HepG2 (cell line): ENCODE measurements around the gene HFM1. TPM values are rescaled to one million over a fixed set of nuclear protein-coding genes. Genes with fewer than 3 reads are reported as not detected.

Experiments
- ATAC-seq: fragments of 200-7000 bp; cut with Tn5 transposase; 3 replicates; pipeline ENCODE4 v1.9.1; 2020; ENCODE audit warnings: mild to moderate bottlenecking, moderate library complexity
- BruUV-seq: library from RNA; stranded (reverse); fragments of 400-500 nt; replicated peaks from 2 replicates; lab custom pipeline; 2021; lab: Mats Ljungman, UMichigan
- CTCF ChIA-PET: fragments of 300-600 bp; formaldehyde crosslinking; extraction: SDS; loops from one replicate; lab custom pipeline; 2021; ENCODE audit warnings: low total read pairs, inconsistent platforms, low intra/inter-chr PET ratio; lab: Yijun Ruan, JAX
- POLR2A ChIA-PET: fragments of 350-600 bp; sonication (Branson Sonifier 250); formaldehyde crosslinking; loops from one replicate; lab custom pipeline; 2020; ENCODE audit warnings: antibody characterized with exemption, inconsistent platforms; lab: Yijun Ruan, JAX
- DNase-seq: peaks from one replicate; pipeline ENCODE4 v3.0.0-alpha.2; 2015; ENCODE audit warnings: low spot score
- FAIRE-seq: peaks from 3 replicates; lab custom pipeline; 2011; peaks lifted over from hg19 to GRCh38; lab: Jason Lieb, UNC
- H2AFZ ChIP-seq: one replicate; pipeline ENCODE4 v1.6.1; 2011; ENCODE audit warnings: low read length, inconsistent platforms
- H3K27ac ChIP-seq: fragments of 300-600 bp; 3 replicates; pipeline ENCODE4 v1.8.0; 2011; ENCODE audit warnings: mixed run types, mild to moderate bottlenecking, mixed read lengths, low read length, inconsistent platforms; ENCODE audit not compliant: insufficient read depth; ENCODE audit errors: extremely low read length
- H3K27me3 ChIP-seq, 2 experiments: fragments of 200-600 bp in 1 of 2; 2 replicates in 1 of 2; 3 replicates in 1 of 2; pipeline versions ENCODE4 v1.6.0 to v1.8.0; 2011; ENCODE audit warnings: low read length in 2 of 2, mild to moderate bottlenecking in 2 of 2, moderate library complexity in 2 of 2, inconsistent platforms in 1 of 2; ENCODE audit not compliant: insufficient read depth in 2 of 2, control insufficient read depth in 1 of 2
- H3K36me3 ChIP-seq, 2 experiments: fragments of 200-600 bp in 1 of 2; replicated peaks in 1 of 2; 2 replicates in 1 of 2; 3 replicates in 1 of 2; pipeline versions ENCODE4 v1.5.1 to v1.8.0; 2011; ENCODE audit warnings: low read length in 2 of 2, inconsistent platforms in 1 of 2; ENCODE audit not compliant: insufficient read depth in 2 of 2, control insufficient read depth in 1 of 2
- H3K4me1 ChIP-seq: 2 replicates; pipeline ENCODE4 v1.5.1; 2012; ENCODE audit warnings: low read length, inconsistent platforms; ENCODE audit not compliant: insufficient read depth
- H3K4me2 ChIP-seq: 2 replicates; pipeline ENCODE4 v1.6.0; 2011; ENCODE audit warnings: low read depth, low read length, inconsistent platforms
- H3K4me3 ChIP-seq, 3 experiments: fragments of 200-600 bp in 1 of 3; sonication (generic), shearing (Covaris generic) in 1 of 3; replicated peaks in 1 of 3; 2 replicates each; pipeline ENCODE4 v1.5.1; 2011 to 2016; ENCODE audit warnings: low read length in 3 of 3, inconsistent platforms in 2 of 3, low read depth in 2 of 3, mild to moderate bottlenecking in 2 of 3, control low read depth in 1 of 3, mixed read lengths in 1 of 3; ENCODE audit not compliant: insufficient read depth in 1 of 3
- H3K79me2 ChIP-seq: one replicate; pipeline ENCODE4 v1.6.1; 2011; ENCODE audit warnings: low read length, inconsistent platforms; ENCODE audit not compliant: insufficient read depth
- H3K9ac ChIP-seq: 2 replicates; pipeline ENCODE4 v1.6.0; 2011; ENCODE audit warnings: mild to moderate bottlenecking, low read depth, low read length, inconsistent platforms; ENCODE audit not compliant: insufficient read depth
- H3K9me3 ChIP-seq: 2 replicates; pipeline ENCODE4 v1.5.1; 2012; ENCODE audit warnings: mild to moderate bottlenecking, low read length
- H4K20me1 ChIP-seq: 2 replicates; pipeline ENCODE4 v1.6.0; 2011; ENCODE audit warnings: inconsistent platforms, mild to moderate bottlenecking, low read length, moderate library complexity; ENCODE audit not compliant: insufficient read depth
- ATF1 ChIP-seq: IDR thresholded peaks from 2 replicates; pipeline ENCODE4 v1.6.1; 2016; ENCODE audit warnings: mild to moderate bottlenecking, control low read depth
- CC2D1A ChIP-seq: sonication (generic); formaldehyde crosslinking; IDR thresholded peaks from 2 replicates; pipeline ENCODE4 v1.8.1; 2023; ENCODE audit warnings: mild to moderate bottlenecking, missing genetic modification reagents
- CENPX ChIP-seq: sonication (generic); formaldehyde crosslinking; IDR thresholded peaks from 2 replicates; pipeline ENCODE4 v1.9.0; 2021; ENCODE audit warnings: mild to moderate bottlenecking, missing genetic modification reagents, moderate library complexity
- MIER2 ChIP-seq: IDR thresholded peaks from 2 replicates; pipeline ENCODE4 v1.6.1; 2016; ENCODE audit warnings: missing biosample characterization, missing genetic modification reagents
- NFIC ChIP-seq: IDR thresholded peaks from 2 replicates; pipeline ENCODE4 v1.6.1; 2012; ENCODE audit warnings: mild to moderate bottlenecking, low read length, inconsistent platforms
- RFX5 ChIP-seq: IDR thresholded peaks from 2 replicates; pipeline ENCODE4 v1.6.1; 2011; ENCODE audit warnings: low read depth, low read length, improper control_type of control experiment
- RNF2 ChIP-seq: fragments of 450-650 bp; conservative IDR thresholded peaks from 2 replicates; pipeline ENCODE4 v1.6.1; 2016; ENCODE audit warnings: low read depth
- SNAPC2 ChIP-seq: sonication (generic); formaldehyde crosslinking; IDR thresholded peaks from 2 replicates; pipeline ENCODE4 v1.8.1; 2022; ENCODE audit warnings: mild to moderate bottlenecking, missing genetic modification reagents
- SP1 ChIP-seq, 2 experiments: fragments of 450-650 bp in 1 of 2; sonication (generic) in 1 of 2; formaldehyde crosslinking in 1 of 2; IDR thresholded peaks; 2 replicates each; pipeline versions ENCODE4 v1.4.0 to v1.6.1; 2016 to 2020; ENCODE audit warnings: missing genetic modification reagents in 1 of 2
- SP2 ChIP-seq: sonication (generic); formaldehyde crosslinking; IDR thresholded peaks from 2 replicates; pipeline ENCODE4 v1.5.1; 2020; ENCODE audit warnings: mild to moderate bottlenecking, missing genetic modification reagents
- SYNCRIP ChIP-seq: fragments of 200-400 bp; formaldehyde crosslinking; IDR thresholded peaks from 2 replicates; pipeline ENCODE4 v1.6.1; 2018; ENCODE audit warnings: mild to moderate bottlenecking, low read depth, low read length; ENCODE audit not compliant: insufficient read depth
- ZNF451 ChIP-seq: sonication (generic); formaldehyde crosslinking; IDR thresholded peaks from 2 replicates; pipeline ENCODE4 v1.5.0; 2020; ENCODE audit warnings: mild to moderate bottlenecking, missing genetic modification reagents
- WGBS: methylation state at CpG from one replicate; pipeline ENCODE4 v1.1.6; 2017; ENCODE audit warnings: low lambda C conversion rate; 5-methylcytosine and 5-hydroxymethylcytosine counted together
- in situ Hi-C: cut with HindIII; loops from 2 replicates; pipeline ENCODE4 v1.10.0; 2017; ENCODE audit warnings: low pct_unique_long_range_greater_than_20kb; ENCODE audit not compliant: extremely low pct_ligation_motif_present
- intact Hi-C: fragments of 100-400 bp; cut with micrococcal nuclease; formaldehyde crosslinking; loops from one replicate; pipeline ENCODE4 v1.10.0; 2022; ENCODE audit not compliant: unreplicated experiment
- polyA plus RNA-seq, 8 experiments: library from polyadenylated mRNA; depleted of rRNA in 3 of 8; stranded (reverse) in 7 of 8; unstranded in 1 of 8; fragments of >200 nt; fragmentation: Illumina TruSeq in 4 of 8; extraction: Trizol in 4 of 8; gene quantifications; 2 replicates each; pipeline versions ENCODE4 v1.2.1 to v1.2.3, GENCODE V29; 2011 to 2016; ENCODE audit warnings: low read depth in 4 of 8, missing spikeins in 1 of 8, mixed read lengths in 1 of 8; ENCODE audit not compliant: insufficient read depth in 1 of 8
- total RNA-seq, 5 experiments: library from RNA; depleted of rRNA; stranded (reverse); fragments of >200 nt; fragmentation: Illumina TruSeq; extraction: Trizol; gene quantifications; 2 replicates each; pipeline ENCODE4 v1.2.3, GENCODE V29; 2016; ENCODE audit warnings: low read depth in 1 of 5
- TF ChIP-seq, protein P1 (sequence below): sonication (generic); formaldehyde crosslinking; IDR thresholded peaks from 2 replicates; pipeline ENCODE4 v1.5.0; 2020; ENCODE audit warnings: mild to moderate bottlenecking, missing genetic modification reagents
- TF ChIP-seq, protein P2 (sequence below): sonication (generic); formaldehyde crosslinking; IDR thresholded peaks from 2 replicates; pipeline ENCODE4 v1.5.0; 2020; ENCODE audit warnings: missing genetic modification reagents
- TF ChIP-seq, protein P3 (sequence below): conservative IDR thresholded peaks from 2 replicates; pipeline ENCODE4 v1.6.1; 2018; ENCODE audit warnings: missing genetic modification reagents
- TF ChIP-seq, protein P4 (sequence below): sonication (generic); formaldehyde crosslinking; IDR thresholded peaks from 2 replicates; pipeline ENCODE4 v1.5.1; 2020; ENCODE audit warnings: missing genetic modification reagents, mild to moderate bottlenecking, borderline replicate concordance

Gene HFM1
- total and polyA plus RNA-seq, 2 of the 13 experiments (the other 11 are each of a cell fraction or from before 2014, with no cell fraction given), result 0.29 to 1.4 TPM

DNA sequence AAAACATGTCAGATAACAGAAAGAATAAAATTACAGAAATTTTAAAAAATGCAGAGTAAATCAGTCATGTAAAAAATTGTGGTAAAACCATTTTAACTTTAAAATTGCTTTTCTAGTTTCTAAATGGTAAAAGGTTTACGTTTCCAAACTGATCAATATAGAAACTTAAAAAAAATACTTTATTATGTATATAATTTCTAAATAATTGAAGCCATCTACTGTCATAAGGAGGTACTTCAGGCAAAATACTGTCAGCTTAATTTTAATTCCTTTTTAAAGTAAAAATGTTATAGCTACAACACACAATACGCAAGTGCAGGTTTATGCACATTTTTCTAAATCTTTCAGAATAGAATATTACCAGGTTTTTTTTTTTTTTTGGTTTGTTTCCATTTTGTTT lies 159.9 kb downstream of the HFM1 start:
- FAIRE-seq (no peak), ATAC-seq (no peak), DNase-seq (no peak)
- Histone ChIP-seq H3K27ac (no peak overlapping the region), H3K36me3 (no peaks in the 10 kb centered on the region), H3K4me2 (no peak overlapping the region), H3K4me1 (no peaks in the 10 kb centered on the region), H4K20me1 (no peaks in the 10 kb centered on the region), H2AFZ (no peak overlapping the region), H3K79me2 (no peaks in the 10 kb centered on the region), H3K9ac (no peak overlapping the region), H3K4me3 (no peak overlapping the region), H3K27me3 (no peaks in the 10 kb centered on the region), H3K9me3 (no peaks in the 10 kb centered on the region)
- 46% methylated on average over 2 of the region's 2 CpGs for WGBS
- in situ Hi-C loops, result no loop called here
- intact Hi-C loops, result no loop called here
- POLR2A ChIA-PET, result no interaction called here
- no TSS peak for BruUV-seq
- CTCF ChIA-PET, result no interaction called here
- no peak for TF ChIP-seq SP2
- TF ChIP-seq RNF2, result no peak
- TF ChIP-seq SYNCRIP, result no peak
- TF ChIP-seq CENPX (CRISPR knock-in tag), result no peak
- no peak for TF ChIP-seq SNAPC2 (CRISPR knock-in tag)
- TF ChIP-seq ATF1 (CRISPR knock-in tag), result no peak
- TF ChIP-seq, protein P1, sequence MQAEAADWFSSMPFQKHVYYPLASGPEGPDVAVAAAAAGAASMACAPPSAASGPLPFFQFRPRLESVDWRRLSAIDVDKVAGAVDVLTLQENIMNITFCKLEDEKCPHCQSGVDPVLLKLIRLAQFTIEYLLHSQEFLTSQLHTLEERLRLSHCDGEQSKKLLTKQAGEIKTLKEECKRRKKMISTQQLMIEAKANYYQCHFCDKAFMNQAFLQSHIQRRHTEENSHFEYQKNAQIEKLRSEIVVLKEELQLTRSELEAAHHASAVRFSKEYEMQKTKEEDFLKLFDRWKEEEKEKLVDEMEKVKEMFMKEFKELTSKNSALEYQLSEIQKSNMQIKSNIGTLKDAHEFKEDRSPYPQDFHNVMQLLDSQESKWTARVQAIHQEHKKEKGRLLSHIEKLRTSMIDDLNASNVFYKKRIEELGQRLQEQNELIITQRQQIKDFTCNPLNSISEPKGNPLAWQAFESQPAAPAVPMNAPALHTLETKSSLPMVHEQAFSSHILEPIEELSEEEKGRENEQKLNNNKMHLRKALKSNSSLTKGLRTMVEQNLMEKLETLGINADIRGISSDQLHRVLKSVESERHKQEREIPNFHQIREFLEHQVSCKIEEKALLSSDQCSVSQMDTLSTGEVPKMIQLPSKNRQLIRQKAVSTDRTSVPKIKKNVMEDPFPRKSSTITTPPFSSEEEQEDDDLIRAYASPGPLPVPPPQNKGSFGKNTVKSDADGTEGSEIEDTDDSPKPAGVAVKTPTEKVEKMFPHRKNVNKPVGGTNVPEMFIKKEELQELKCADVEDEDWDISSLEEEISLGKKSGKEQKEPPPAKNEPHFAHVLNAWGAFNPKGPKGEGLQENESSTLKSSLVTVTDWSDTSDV (CRISPR knock-in tag), result no peak
- TF ChIP-seq, protein P2, sequence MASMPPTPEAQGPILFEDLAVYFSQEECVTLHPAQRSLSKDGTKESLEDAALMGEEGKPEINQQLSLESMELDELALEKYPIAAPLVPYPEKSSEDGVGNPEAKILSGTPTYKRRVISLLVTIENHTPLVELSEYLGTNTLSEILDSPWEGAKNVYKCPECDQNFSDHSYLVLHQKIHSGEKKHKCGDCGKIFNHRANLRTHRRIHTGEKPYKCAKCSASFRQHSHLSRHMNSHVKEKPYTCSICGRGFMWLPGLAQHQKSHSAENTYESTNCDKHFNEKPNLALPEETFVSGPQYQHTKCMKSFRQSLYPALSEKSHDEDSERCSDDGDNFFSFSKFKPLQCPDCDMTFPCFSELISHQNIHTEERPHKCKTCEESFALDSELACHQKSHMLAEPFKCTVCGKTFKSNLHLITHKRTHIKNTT (CRISPR knock-in tag), result no peak
- TF ChIP-seq NFIC, result no peak
- TF ChIP-seq MIER2 (CRISPR knock-in tag), result no peak
- TF ChIP-seq CC2D1A, result no peak
- TF ChIP-seq, protein P3, sequence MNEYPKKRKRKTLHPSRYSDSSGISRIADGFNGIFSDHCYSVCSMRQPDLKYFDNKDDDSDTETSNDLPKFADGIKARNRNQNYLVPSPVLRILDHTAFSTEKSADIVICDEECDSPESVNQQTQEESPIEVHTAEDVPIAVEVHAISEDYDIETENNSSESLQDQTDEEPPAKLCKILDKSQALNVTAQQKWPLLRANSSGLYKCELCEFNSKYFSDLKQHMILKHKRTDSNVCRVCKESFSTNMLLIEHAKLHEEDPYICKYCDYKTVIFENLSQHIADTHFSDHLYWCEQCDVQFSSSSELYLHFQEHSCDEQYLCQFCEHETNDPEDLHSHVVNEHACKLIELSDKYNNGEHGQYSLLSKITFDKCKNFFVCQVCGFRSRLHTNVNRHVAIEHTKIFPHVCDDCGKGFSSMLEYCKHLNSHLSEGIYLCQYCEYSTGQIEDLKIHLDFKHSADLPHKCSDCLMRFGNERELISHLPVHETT (CRISPR knock-in tag), result no peak
- no peak for TF ChIP-seq ZNF451 (CRISPR knock-in tag)
- TF ChIP-seq, protein P4, sequence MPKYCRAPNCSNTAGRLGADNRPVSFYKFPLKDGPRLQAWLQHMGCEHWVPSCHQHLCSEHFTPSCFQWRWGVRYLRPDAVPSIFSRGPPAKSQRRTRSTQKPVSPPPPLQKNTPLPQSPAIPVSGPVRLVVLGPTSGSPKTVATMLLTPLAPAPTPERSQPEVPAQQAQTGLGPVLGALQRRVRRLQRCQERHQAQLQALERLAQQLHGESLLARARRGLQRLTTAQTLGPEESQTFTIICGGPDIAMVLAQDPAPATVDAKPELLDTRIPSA, result no peak
- no peak for TF ChIP-seq SP1 (IDR thresholded peaks at IDR 0.05)
- no peak for TF ChIP-seq SP1 (CRISPR knock-in tag; IDR thresholded peaks at IDR 0.05)
- TF ChIP-seq RFX5, result no peak
